A549 treated with CORT108297 at 1 μM for 4 hours (cell line): ENCODE data around the gene ZBTB26. TPM values are rescaled to one million over a fixed set of nuclear protein-coding genes. Genes with fewer than 3 reads are reported as not detected.

Experiments used
- total RNA-seq: library from RNA; stranded (reverse); fragments of 200-300 nt; extraction: Qiagen RNA extraction; gene quantifications from 5 replicates; pipeline ENCODE4 v1.2.3, GENCODE V29; 2022

ZBTB26 gene
- 1.4 to 2.3 TPM (median 2.2 TPM) in 5 replicates for total RNA-seq

GRCh38 chr9:122931226-122932121 is at the start of gene ZBTB26:
Gene ZBTB26 (minus strand): TSS chr9:122931512. CDS start chr9:122919934, 11,578 bp downstream.

GRCh38 chr9:122940749-122941581 is 9.7 kb upstream of the ZBTB26 start, which contains the start of gene RABGAP1:
Gene RABGAP1 (plus strand): TSS chr9:122941020. CDS start chr9:122957060, 16,040 bp downstream.

GRCh38 chr9:122912964-122913673 is 18.2 kb downstream of the ZBTB26 start, which contains the start of gene ZBTB6:
Gene ZBTB6 (minus strand): TSS chr9:122913323. CDS start chr9:122912072, 1,251 bp downstream.

GRCh38 chr9:122904823-122905710 is 26.2 kb downstream of the ZBTB26 start, which contains the start of gene RC3H2:
Gene RC3H2 (minus strand): TSS chr9:122905359. CDS start chr9:122897509, 7,850 bp downstream.

Other genes starting within 250 kb of the ZBTB26 start
- gene OR1L4, start 207.5 kb downstream of the ZBTB26 start, total RNA-seq = not detected in 5 replicates
- not detected in 5 replicates for gene OR1L6, start 189.2 kb downstream of the ZBTB26 start, total RNA-seq
- not detected in 5 replicates for gene OR5C1, start 142.6 kb downstream of the ZBTB26 start, total RNA-seq
- gene OR1K1, start 131.4 kb downstream of the ZBTB26 start, total RNA-seq = not detected in 5 replicates
- 14.8 to 18.5 TPM (median 17.6 TPM) in 5 replicates for gene PDCL, start 102.9 kb downstream of the ZBTB26 start, total RNA-seq
- gene RC3H2, start 26.2 kb downstream of the ZBTB26 start, total RNA-seq = 14.9 to 22.2 TPM (median 19.2 TPM) in 5 replicates
- 4.8 to 6.3 TPM (median 5.4 TPM) in 5 replicates for gene ZBTB6, start 18.2 kb downstream of the ZBTB26 start, total RNA-seq
- gene RABGAP1, start 9.5 kb upstream of the ZBTB26 start, total RNA-seq = 12.6 to 15.5 TPM (median 13.9 TPM) in 5 replicates
- gene GPR21, start 102.2 kb upstream of the ZBTB26 start, total RNA-seq = 0.06 TPM in 1 of 5 replicates, not detected in the others